Subcutaneous abdominal adipose tissue (tissue), 5 donors: Measurements from ENCODE around the gene MEI1.

Experiments
- H3K27ac ChIP-seq: one replicate; pipeline ENCODE4 v1.7.0; 2013; ENCODE audit warnings: low read depth, mild to moderate bottlenecking, inconsistent platforms, low read length, moderate library complexity
- H3K27me3 ChIP-seq, 5 donors: one replicate each; pipeline ENCODE4 v1.7.0; 2013; ENCODE audit warnings: low read length in 5 of 5, inconsistent platforms in 1 of 5; ENCODE audit not compliant: control insufficient read depth in 5 of 5, insufficient read depth in 4 of 5
- H3K36me3 ChIP-seq, 5 donors: one replicate each; pipeline ENCODE4 v1.7.0; 2013; ENCODE audit warnings: low read length in 5 of 5; ENCODE audit not compliant: control insufficient read depth in 5 of 5, insufficient read depth in 5 of 5
- H3K4me1 ChIP-seq, 5 donors: one replicate each; pipeline ENCODE4 v1.7.0; 2013; ENCODE audit warnings: low read length in 5 of 5, mild to moderate bottlenecking in 3 of 5, moderate library complexity in 1 of 5; ENCODE audit not compliant: control insufficient read depth in 5 of 5, insufficient read depth in 5 of 5
- H3K4me3 ChIP-seq, 5 donors: one replicate each; pipeline ENCODE4 v1.7.0; 2013; ENCODE audit warnings: low read length in 5 of 5, low read depth in 1 of 5
- H3K9ac ChIP-seq, 5 donors: one replicate each; pipeline ENCODE4 v1.7.0; 2013; ENCODE audit warnings: low read length in 5 of 5, mild to moderate bottlenecking in 4 of 5, moderate library complexity in 3 of 5
- H3K9me3 ChIP-seq, 5 donors: one replicate each; pipeline ENCODE4 v1.7.0; 2013; ENCODE audit warnings: low read length in 5 of 5; ENCODE audit not compliant: control insufficient read depth in 5 of 5
- donor health status: healthy.
- donor health status: healthy.
- donor health status: healthy.
- donor health status: healthy.
- donor health status: healthy.

MEI1 gene

GRCh38 chr22:41799486-41800347 lies 100.4 kb downstream of the MEI1 start:
- Histone ChIP-seq H3K9ac (peak overlapping the region; percentile 35 to 88 (median 83)), H3K36me3 (no peaks in the 10 kb centered on the region), H3K4me3 (peak overlapping the region; percentile 76 to 99 (median 96)), H3K27ac (peak overlapping the region; percentile 85), H3K4me1 (peaks cover 9 to 30% (median 24%) of the 10 kb centered on the region in 5 donors), H3K9me3 (no peaks in the 10 kb centered on the region), H3K27me3 (no peaks in the 10 kb centered on the region)

GRCh38 chr22:41800348-41801146 lies 101.2 kb downstream of the MEI1 start, which contains the start of gene CCDC134:
Gene CCDC134 (plus strand): TSS chr22:41800679. CDS start chr22:41808891, 8,212 bp downstream.
- Histone ChIP-seq H3K4me1 (peaks cover 9 to 30% (median 24%) of the 10 kb centered on the region in 5 donors), H3K9me3 (no peaks in the 10 kb centered on the region), H3K36me3 (no peaks in the 10 kb centered on the region), H3K27me3 (no peaks in the 10 kb centered on the region), H3K27ac (peak within 1 kb of the TSS; percentile 85), H3K4me3 (peak within 1 kb of the TSS; percentile 80 to 99 (median 96)), H3K9ac (peak within 1 kb of the TSS; percentile 63 to 88 (median 83))

GRCh38 chr22:41801147-41801819 lies 102.0 kb downstream of the MEI1 start:
- no peaks in the 10 kb centered on the region for H3K36me3 ChIP-seq
- no peaks in the 10 kb centered on the region for H3K27me3 ChIP-seq
- H3K9ac ChIP-seq, result peak overlapping the region; percentile 26 to 88 (median 83)
- peak overlapping the region; percentile 85 for H3K27ac ChIP-seq
- peaks cover 9 to 30% (median 24%) of the 10 kb centered on the region in 5 donors for H3K4me1 ChIP-seq
- H3K9me3 ChIP-seq, result no peaks in the 10 kb centered on the region
- peak overlapping the region; percentile 80 to 99 (median 96) for H3K4me3 ChIP-seq

- Histone ChIP-seq H3K9ac (peak overlapping the region in 2 of 5 donors; percentile 83 to 88), H3K4me3 (no peak overlapping the region), H3K27ac (no peak overlapping the region), H3K9me3 (no peaks in the 10 kb centered on the region), H3K4me1 (peaks cover 9 to 30% (median 24%) of the 10 kb centered on the region in 5 donors), H3K27me3 (no peaks in the 10 kb centered on the region), H3K36me3 (no peaks in the 10 kb centered on the region)
Observed at GRCh38 chr22:41801886-41802285, 102.6 kb downstream of the MEI1 start.

GRCh38 chr22:41805639-41806038 lies 106.3 kb downstream of the MEI1 start:
- Histone ChIP-seq H3K36me3 (peaks cover 0 to 20% (median 11%) of the 10 kb centered on the region in 5 donors), H3K9me3 (no peaks in the 10 kb centered on the region)

GRCh38 chr22:41808400-41808799 lies 109.1 kb downstream of the MEI1 start:
- no peak overlapping the region for H3K4me3 ChIP-seq
- peaks cover 0 to 29% (median 17%) of the 10 kb centered on the region in 5 donors for H3K36me3 ChIP-seq
- no peaks in the 10 kb centered on the region for H3K27me3 ChIP-seq
- no peaks in the 10 kb centered on the region for H3K4me1 ChIP-seq
- H3K9ac ChIP-seq, result no peak overlapping the region
- H3K27ac ChIP-seq, result no peak overlapping the region
- no peaks in the 10 kb centered on the region for H3K9me3 ChIP-seq

More at GRCh38 chr22:41805639-41806038, 106.3 kb downstream of the MEI1 start:
- Histone ChIP-seq H3K27me3 (no peaks in the 10 kb centered on the region), H3K4me3 (no peak overlapping the region), H3K27ac (no peak overlapping the region), H3K9ac (no peak overlapping the region), H3K4me1 (peaks cover 7 to 15% (median 13%) of the 10 kb centered on the region in 5 donors)

- Histone ChIP-seq H3K4me3 (no peak overlapping the region), H3K27me3 (no peaks in the 10 kb centered on the region), H3K36me3 (peaks cover 0 to 36% (median 17%) of the 10 kb centered on the region in 5 donors), H3K27ac (no peak overlapping the region), H3K4me1 (no peaks in the 10 kb centered on the region), H3K9ac (no peak overlapping the region), H3K9me3 (no peaks in the 10 kb centered on the region)
Observed at GRCh38 chr22:41810022-41810421, 110.7 kb downstream of the MEI1 start.

GRCh38 chr22:41812805-41813545 lies 113.7 kb downstream of the MEI1 start:
- no peak overlapping the region for H3K9ac ChIP-seq
- no peaks in the 10 kb centered on the region for H3K9me3 ChIP-seq
- H3K36me3 ChIP-seq, result peaks cover 0 to 45% (median 20%) of the 10 kb centered on the region in 5 donors
- H3K27ac ChIP-seq, result no peak overlapping the region
- no peak overlapping the region for H3K4me3 ChIP-seq
- H3K4me1 ChIP-seq, result no peaks in the 10 kb centered on the region
- no peaks in the 10 kb centered on the region for H3K27me3 ChIP-seq

- no peaks in the 10 kb centered on the region for H3K9me3 ChIP-seq
- H3K4me3 ChIP-seq, result no peak overlapping the region
- H3K36me3 ChIP-seq, result peaks cover 0 to 39% (median 20%) of the 10 kb centered on the region in 5 donors
- H3K27me3 ChIP-seq, result no peaks in the 10 kb centered on the region
- H3K4me1 ChIP-seq, result no peaks in the 10 kb centered on the region
- H3K27ac ChIP-seq, result no peak overlapping the region
- H3K9ac ChIP-seq, result no peak overlapping the region
Observed at GRCh38 chr22:41813726-41814410, 114.6 kb downstream of the MEI1 start.
